Stimulated activated naive CD4-positive, alpha-beta T cell (primary cell): ENCODE results near the gene KAT8.

Experiments
- DNase-seq, 6 experiments: peaks; one replicate each; lab custom pipeline; 2025; lab: John Stamatoyannopoulos, UW

The KAT8 gene

GRCh38 chr16:31108035-31108793, 9.2 kb upstream of the KAT8 start, which contains the start of gene BCKDK:
Gene BCKDK, plus strand, starts transcription at chr16:31108386. Its CDS starts 838 bp downstream, at chr16:31109224.
- peak; percentile 13 to 59 (median 32) for DNase-seq

GRCh38 chr16:31108794-31109558, 8.5 kb upstream of the KAT8 start:
- DNase-seq: no peak

- DNase-seq: no peak
These were observed 7.8 kb upstream of the KAT8 start for GRCh38 chr16:31109622-31110021.

GRCh38 chr16:31110106-31111034, 7.1 kb upstream of the KAT8 start:
- no peak for DNase-seq

GRCh38 chr16:31111881-31112466, 5.5 kb upstream of the KAT8 start:
- DNase-seq: no peak

- no peak for DNase-seq
These were observed 4.8 kb upstream of the KAT8 start for GRCh38 chr16:31112711-31113110.

GRCh38 chr16:31113121-31114120, 4.0 kb upstream of the KAT8 start:
- no peak for DNase-seq

GRCh38 chr16:31114468-31114867, 3.0 kb upstream of the KAT8 start:
- DNase-seq: no peak

- DNase-seq: no peak
These were observed 1.0 kb downstream of the KAT8 start for GRCh38 chr16:31118223-31119155.

- DNase-seq: no peak
These were observed 2.7 kb downstream of the KAT8 start for GRCh38 chr16:31120129-31120528.

- no peak for DNase-seq
These were observed 8.4 kb downstream of the KAT8 start for GRCh38 chr16:31125844-31126243.

GRCh38 chr16:31127182-31127581, 9.7 kb downstream of the KAT8 start:
- no peak for DNase-seq

GRCh38 chr16:31128711-31129567, 11.5 kb downstream of the KAT8 start:
- DNase-seq: no peak

- no peak for DNase-seq
These were observed 12.3 kb downstream of the KAT8 start for GRCh38 chr16:31129568-31130335.

GRCh38 chr16:31130336-31130891, 12.9 kb downstream of the KAT8 start:
- DNase-seq: no peak

- no peak for DNase-seq
These were observed 13.4 kb downstream of the KAT8 start for GRCh38 chr16:31130899-31131298.

- no peak for DNase-seq
These were observed 14.0 kb downstream of the KAT8 start for GRCh38 chr16:31131416-31131815.
